GM12878 (cell line): ENCODE measurements around the gene TSHZ3. TPM values are rescaled to one million over a fixed set of nuclear protein-coding genes. Genes with fewer than 3 reads are reported as not detected.

ENCODE experiments used
- ATAC-seq: fragments of 200-7000 bp; cut with Tn5 transposase; 3 replicates; pipeline ENCODE4 v1.9.1; 2020; ENCODE audit warnings: mild to moderate bottlenecking, moderate library complexity
- BruUV-seq: library from RNA; stranded (reverse); fragments of 400-500 nt; replicated peaks from 2 replicates; lab custom pipeline; 2021; lab: Mats Ljungman, UMichigan
- CTCF ChIA-PET: fragments of 300-600 bp; sonication (Branson Sonifier 250); formaldehyde crosslinking; extraction: SDS; loops from one replicate; lab custom pipeline; 2021; ENCODE audit warnings: inconsistent platforms; lab: Yijun Ruan, JAX
- POLR2A ChIA-PET: fragments of 350-600 bp; formaldehyde crosslinking; extraction: SDS; loops from one replicate; lab custom pipeline; 2021; ENCODE audit warnings: inconsistent platforms; lab: Charles Lee
- RAD21 ChIA-PET: fragments of 300-600 bp; sonication (Branson Sonifier 250); formaldehyde crosslinking; loops from one replicate; lab custom pipeline; 2023; ENCODE audit warnings: antibody characterized with exemption; ENCODE audit not compliant: unreplicated experiment; lab: Charles Lee
- SMC1A ChIA-PET: fragments of 300-600 bp; sonication (Branson Sonifier 250); formaldehyde crosslinking; loops from one replicate; lab custom pipeline; 2023; ENCODE audit not compliant: unreplicated experiment, uncharacterized antibody; lab: Charles Lee
- DNase-seq: peaks from one replicate; pipeline ENCODE4 v3.0.0-alpha.2; 2011; ENCODE audit warnings: low read depth, low spot score
- FAIRE-seq: peaks from 3 replicates; lab custom pipeline; 2011; peaks lifted over from hg19 to GRCh38; lab: Jason Lieb, UNC
- H2AFZ ChIP-seq: 2 replicates; pipeline ENCODE4 v1.6.0; 2011; ENCODE audit warnings: low read depth, low read length, control low read depth; ENCODE audit not compliant: control insufficient read depth
- H3K27ac ChIP-seq: 2 replicates; pipeline ENCODE4 v1.5.1; 2011; ENCODE audit warnings: control low read depth; ENCODE audit not compliant: control insufficient read depth, insufficient read depth
- H3K27me3 ChIP-seq, 2 experiments: replicated peaks in 1 of 2; 2 replicates each; pipeline versions ENCODE4 v1.6.0 to v1.6.1; 2011; ENCODE audit warnings: low read length in 1 of 2; ENCODE audit not compliant: control insufficient read depth in 2 of 2, insufficient read depth in 2 of 2
- H3K36me3 ChIP-seq, 2 experiments: 2 replicates each; pipeline ENCODE4 v1.5.1; 2011; ENCODE audit warnings: low read length in 1 of 2; ENCODE audit not compliant: control insufficient read depth in 2 of 2, insufficient read depth in 2 of 2
- H3K4me1 ChIP-seq: 2 replicates; pipeline ENCODE4 v1.6.1; 2011; ENCODE audit warnings: mild to moderate bottlenecking, low read length, moderate library complexity, mixed read lengths; ENCODE audit not compliant: control insufficient read depth, insufficient read depth
- H3K4me2 ChIP-seq: 2 replicates; pipeline ENCODE4 v1.6.0; 2011; ENCODE audit warnings: control low read depth; ENCODE audit not compliant: control insufficient read depth, insufficient read depth
- H3K4me3 ChIP-seq: fragments of 200-600 bp; sonication (generic); 2 replicates; pipeline ENCODE4 v1.5.1; 2016
- H3K79me2 ChIP-seq: 2 replicates; pipeline ENCODE4 v1.6.0; 2011; ENCODE audit warnings: low read length; ENCODE audit not compliant: control insufficient read depth, insufficient read depth
- H3K9ac ChIP-seq: 2 replicates; pipeline ENCODE4 v1.8.0; 2011; ENCODE audit warnings: low read length, control low read depth, mixed read lengths; ENCODE audit not compliant: control insufficient read depth, insufficient read depth
- H3K9me3 ChIP-seq: replicated peaks from 3 replicates; pipeline ENCODE4 v1.5.1; 2011; ENCODE audit warnings: mild to moderate bottlenecking, low read length; ENCODE audit not compliant: control insufficient read depth, insufficient read depth
- H4K20me1 ChIP-seq: 2 replicates; pipeline ENCODE4 v1.6.0; 2011; ENCODE audit not compliant: control insufficient read depth, insufficient read depth
- ASH2L ChIP-seq: fragments of 300-600, 200-600 bp; sonication (generic); IDR thresholded peaks from 2 replicates; pipeline ENCODE4 v1.6.1; 2017; ENCODE audit warnings: low read depth, mild to moderate bottlenecking, borderline replicate concordance
- CHD2 ChIP-seq: IDR thresholded peaks from 2 replicates; pipeline ENCODE4 v1.6.1; 2011; ENCODE audit warnings: low read depth, low read length, improper control_type of control experiment, borderline replicate concordance
- EZH2 ChIP-seq: IDR thresholded peaks from 2 replicates; pipeline ENCODE4 v1.6.1; 2012; ENCODE audit warnings: low read depth, mild to moderate bottlenecking, control low read depth, inconsistent platforms, low read length, borderline replicate concordance; ENCODE audit not compliant: control insufficient read depth
- FOXK2 ChIP-seq: fragments of 450-650 bp; IDR thresholded peaks from 2 replicates; pipeline ENCODE4 v1.6.1; 2017; ENCODE audit warnings: mild to moderate bottlenecking, moderate library complexity
- HCFC1 ChIP-seq: fragments of 150-350 bp; IDR thresholded peaks from 2 replicates; pipeline ENCODE4 v1.6.1; 2014; ENCODE audit warnings: low read length
- MEF2A ChIP-seq: IDR thresholded peaks from 2 replicates; pipeline ENCODE4 v1.6.1; 2011; ENCODE audit warnings: low read depth, mild to moderate bottlenecking, low read length, moderate library complexity; ENCODE audit not compliant: insufficient read depth
- ZNF274 ChIP-seq: IDR thresholded peaks from one replicate; pipeline ENCODE4 v1.8.0; 2011; ENCODE audit not compliant: insufficient read length, insufficient read depth
- ZSCAN29 ChIP-seq: fragments of 450-650 bp; IDR thresholded peaks from 2 replicates; pipeline ENCODE4 v1.6.1; 2017; ENCODE audit warnings: mild to moderate bottlenecking, moderate library complexity
- WGBS: methylation state at CpG from one replicate; pipeline ENCODE4 v1.1.6; 2016; ENCODE audit warnings: low lambda C conversion rate; ENCODE audit not compliant: insufficient replicate concordance, insufficient coverage; ENCODE audit errors: missing lambda C conversion rate; 5-methylcytosine and 5-hydroxymethylcytosine counted together
- in situ Hi-C: fragments of 300-500 bp; cut with MboI; formaldehyde crosslinking; loops from 9 replicates; pipeline ENCODE4 v1.14.3; 2018; ENCODE audit warnings: mixed read lengths
- intact Hi-C: fragments of 100-400 bp; cut with micrococcal nuclease; formaldehyde crosslinking; loops from one replicate; pipeline ENCODE4 v1.14.2; 2022; ENCODE audit not compliant: unreplicated experiment
- polyA plus RNA-seq, 11 experiments: library from polyadenylated mRNA; depleted of rRNA in 4 of 11; unstranded in 6 of 11; stranded (reverse) in 5 of 11; fragments of >200 nt; fragmentation: Nextera tagmentation in 4 of 11; fragmentation: Illumina TruSeq in 1 of 11; extraction: Ambion mirVana in 4 of 11; extraction: Trizol in 1 of 11; gene quantifications; 1 replicate in 1 of 11; 2 replicates in 10 of 11; pipeline versions ENCODE4 v1.2.1 to v1.2.3, GENCODE V29; 2011 to 2016; ENCODE audit warnings: inconsistent platforms in 2 of 11, missing spikeins in 2 of 11, low read depth in 1 of 11
- total RNA-seq, 4 experiments: library from RNA; depleted of rRNA in 3 of 4; stranded (reverse); fragments of >200 nt in 3 of 4; fragmentation: Illumina TruSeq in 1 of 4; extraction: Trizol in 1 of 4; gene quantifications; 2 replicates each; pipeline versions ENCODE4 v1.2.1 to v1.2.3, GENCODE V29; 2013 to 2021
- TF ChIP-seq, protein P1 (sequence below): IDR thresholded peaks from 2 replicates; pipeline ENCODE4 v1.6.1; 2012; ENCODE audit warnings: mild to moderate bottlenecking, low read depth, low read length
- TF ChIP-seq, protein P2 (sequence below): fragments of 150-350 bp; IDR thresholded peaks from 2 replicates; pipeline ENCODE4 v1.6.1; 2016; ENCODE audit warnings: low read depth, low read length

TSHZ3 gene
- total and polyA plus RNA-seq, 10 of the 15 experiments (the other 5 are each of a cell fraction or from before 2014, with no cell fraction given): 0.23 TPM; not detected in 9

- 44% methylated on average over 2 of the region's 2 CpGs for WGBS
- FAIRE-seq: no peak
- ChIA-PET CTCF (no interaction called here), SMC1A (no interaction called here)
- H3K36me3 ChIP-seq: no peaks in the 10 kb centered on the region
- no peak overlapping the region for H3K4me3 ChIP-seq
- H3K9me3 ChIP-seq: no peaks in the 10 kb centered on the region; the same call in 2 of the 3 replicates
- intact Hi-C loops (no loop called here), in situ Hi-C loops (no loop called here)
- DNase-seq: no peak
- TF ChIP-seq HCFC1 (no peak), ZSCAN29 (no peak), FOXK2 (no peak), ASH2L (no peak), ZNF274 (no peak), MEF2A (no peak), EZH2 (no peak), CHD2 (no peak)
- TF ChIP-seq, protein P1, sequence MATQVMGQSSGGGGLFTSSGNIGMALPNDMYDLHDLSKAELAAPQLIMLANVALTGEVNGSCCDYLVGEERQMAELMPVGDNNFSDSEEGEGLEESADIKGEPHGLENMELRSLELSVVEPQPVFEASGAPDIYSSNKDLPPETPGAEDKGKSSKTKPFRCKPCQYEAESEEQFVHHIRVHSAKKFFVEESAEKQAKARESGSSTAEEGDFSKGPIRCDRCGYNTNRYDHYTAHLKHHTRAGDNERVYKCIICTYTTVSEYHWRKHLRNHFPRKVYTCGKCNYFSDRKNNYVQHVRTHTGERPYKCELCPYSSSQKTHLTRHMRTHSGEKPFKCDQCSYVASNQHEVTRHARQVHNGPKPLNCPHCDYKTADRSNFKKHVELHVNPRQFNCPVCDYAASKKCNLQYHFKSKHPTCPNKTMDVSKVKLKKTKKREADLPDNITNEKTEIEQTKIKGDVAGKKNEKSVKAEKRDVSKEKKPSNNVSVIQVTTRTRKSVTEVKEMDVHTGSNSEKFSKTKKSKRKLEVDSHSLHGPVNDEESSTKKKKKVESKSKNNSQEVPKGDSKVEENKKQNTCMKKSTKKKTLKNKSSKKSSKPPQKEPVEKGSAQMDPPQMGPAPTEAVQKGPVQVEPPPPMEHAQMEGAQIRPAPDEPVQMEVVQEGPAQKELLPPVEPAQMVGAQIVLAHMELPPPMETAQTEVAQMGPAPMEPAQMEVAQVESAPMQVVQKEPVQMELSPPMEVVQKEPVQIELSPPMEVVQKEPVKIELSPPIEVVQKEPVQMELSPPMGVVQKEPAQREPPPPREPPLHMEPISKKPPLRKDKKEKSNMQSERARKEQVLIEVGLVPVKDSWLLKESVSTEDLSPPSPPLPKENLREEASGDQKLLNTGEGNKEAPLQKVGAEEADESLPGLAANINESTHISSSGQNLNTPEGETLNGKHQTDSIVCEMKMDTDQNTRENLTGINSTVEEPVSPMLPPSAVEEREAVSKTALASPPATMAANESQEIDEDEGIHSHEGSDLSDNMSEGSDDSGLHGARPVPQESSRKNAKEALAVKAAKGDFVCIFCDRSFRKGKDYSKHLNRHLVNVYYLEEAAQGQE: no peak
- TF ChIP-seq, protein P2, sequence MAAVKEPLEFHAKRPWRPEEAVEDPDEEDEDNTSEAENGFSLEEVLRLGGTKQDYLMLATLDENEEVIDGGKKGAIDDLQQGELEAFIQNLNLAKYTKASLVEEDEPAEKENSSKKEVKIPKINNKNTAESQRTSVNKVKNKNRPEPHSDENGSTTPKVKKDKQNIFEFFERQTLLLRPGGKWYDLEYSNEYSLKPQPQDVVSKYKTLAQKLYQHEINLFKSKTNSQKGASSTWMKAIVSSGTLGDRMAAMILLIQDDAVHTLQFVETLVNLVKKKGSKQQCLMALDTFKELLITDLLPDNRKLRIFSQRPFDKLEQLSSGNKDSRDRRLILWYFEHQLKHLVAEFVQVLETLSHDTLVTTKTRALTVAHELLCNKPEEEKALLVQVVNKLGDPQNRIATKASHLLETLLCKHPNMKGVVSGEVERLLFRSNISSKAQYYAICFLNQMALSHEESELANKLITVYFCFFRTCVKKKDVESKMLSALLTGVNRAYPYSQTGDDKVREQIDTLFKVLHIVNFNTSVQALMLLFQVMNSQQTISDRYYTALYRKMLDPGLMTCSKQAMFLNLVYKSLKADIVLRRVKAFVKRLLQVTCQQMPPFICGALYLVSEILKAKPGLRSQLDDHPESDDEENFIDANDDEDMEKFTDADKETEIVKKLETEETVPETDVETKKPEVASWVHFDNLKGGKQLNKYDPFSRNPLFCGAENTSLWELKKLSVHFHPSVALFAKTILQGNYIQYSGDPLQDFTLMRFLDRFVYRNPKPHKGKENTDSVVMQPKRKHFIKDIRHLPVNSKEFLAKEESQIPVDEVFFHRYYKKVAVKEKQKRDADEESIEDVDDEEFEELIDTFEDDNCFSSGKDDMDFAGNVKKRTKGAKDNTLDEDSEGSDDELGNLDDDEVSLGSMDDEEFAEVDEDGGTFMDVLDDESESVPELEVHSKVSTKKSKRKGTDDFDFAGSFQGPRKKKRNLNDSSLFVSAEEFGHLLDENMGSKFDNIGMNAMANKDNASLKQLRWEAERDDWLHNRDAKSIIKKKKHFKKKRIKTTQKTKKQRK: no peak
- TF ChIP-seq, all 136 proteins: peak for 0
- Histone ChIP-seq H3K4me2 (no peak overlapping the region), H3K4me1 (no peaks in the 10 kb centered on the region), H3K27me3 (no peaks in the 10 kb centered on the region), H4K20me1 (no peaks in the 10 kb centered on the region), H3K27ac (no peak overlapping the region), H3K79me2 (no peaks in the 10 kb centered on the region), H3K9ac (no peak overlapping the region), H2AFZ (no peak overlapping the region)
- ChIA-PET POLR2A (no interaction called here), RAD21 (no interaction called here)
- ATAC-seq: no peak
- no TSS peak for BruUV-seq
Observed at GRCh38 chr19:31252441-31252840, 96.8 kb downstream of the TSHZ3 start.
